VCaP (cell line): ENCODE measurements around the gene STXBP5.

Experiments
- H3K27ac ChIP-seq: fragments of 450-650 bp; 2 replicates; pipeline ENCODE4 v1.5.1; 2017
- TF ChIP-seq, protein P1 (sequence below): fragments of 450-650 bp; conservative IDR thresholded peaks from 2 replicates; pipeline ENCODE4 v1.5.1; 2017; ENCODE audit warnings: mild to moderate bottlenecking, moderate library complexity

STXBP5 gene

DNA sequence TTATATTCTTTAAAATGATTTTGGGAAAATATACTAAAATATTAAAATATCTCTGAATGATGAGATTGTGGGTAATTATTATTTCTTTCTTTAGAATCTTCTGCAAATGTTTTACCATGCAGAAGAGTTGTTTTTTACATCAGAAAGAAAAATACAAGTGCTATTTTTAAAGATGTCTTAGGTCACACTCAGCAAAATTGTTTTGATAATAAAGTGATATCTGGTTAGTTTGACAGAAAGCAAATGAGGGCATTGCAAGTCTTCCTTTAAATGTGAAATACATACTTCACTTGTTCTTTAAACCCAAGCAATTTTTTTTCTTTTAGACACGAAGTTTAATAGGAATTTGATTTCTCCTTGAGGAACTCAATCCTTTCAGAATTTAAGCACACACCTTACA is 43.6 kb upstream of the STXBP5 start:
- TF ChIP-seq, protein P1, sequence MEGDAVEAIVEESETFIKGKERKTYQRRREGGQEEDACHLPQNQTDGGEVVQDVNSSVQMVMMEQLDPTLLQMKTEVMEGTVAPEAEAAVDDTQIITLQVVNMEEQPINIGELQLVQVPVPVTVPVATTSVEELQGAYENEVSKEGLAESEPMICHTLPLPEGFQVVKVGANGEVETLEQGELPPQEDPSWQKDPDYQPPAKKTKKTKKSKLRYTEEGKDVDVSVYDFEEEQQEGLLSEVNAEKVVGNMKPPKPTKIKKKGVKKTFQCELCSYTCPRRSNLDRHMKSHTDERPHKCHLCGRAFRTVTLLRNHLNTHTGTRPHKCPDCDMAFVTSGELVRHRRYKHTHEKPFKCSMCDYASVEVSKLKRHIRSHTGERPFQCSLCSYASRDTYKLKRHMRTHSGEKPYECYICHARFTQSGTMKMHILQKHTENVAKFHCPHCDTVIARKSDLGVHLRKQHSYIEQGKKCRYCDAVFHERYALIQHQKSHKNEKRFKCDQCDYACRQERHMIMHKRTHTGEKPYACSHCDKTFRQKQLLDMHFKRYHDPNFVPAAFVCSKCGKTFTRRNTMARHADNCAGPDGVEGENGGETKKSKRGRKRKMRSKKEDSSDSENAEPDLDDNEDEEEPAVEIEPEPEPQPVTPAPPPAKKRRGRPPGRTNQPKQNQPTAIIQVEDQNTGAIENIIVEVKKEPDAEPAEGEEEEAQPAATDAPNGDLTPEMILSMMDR = no peak
- H3K27ac ChIP-seq = no peak overlapping the region

DNA sequence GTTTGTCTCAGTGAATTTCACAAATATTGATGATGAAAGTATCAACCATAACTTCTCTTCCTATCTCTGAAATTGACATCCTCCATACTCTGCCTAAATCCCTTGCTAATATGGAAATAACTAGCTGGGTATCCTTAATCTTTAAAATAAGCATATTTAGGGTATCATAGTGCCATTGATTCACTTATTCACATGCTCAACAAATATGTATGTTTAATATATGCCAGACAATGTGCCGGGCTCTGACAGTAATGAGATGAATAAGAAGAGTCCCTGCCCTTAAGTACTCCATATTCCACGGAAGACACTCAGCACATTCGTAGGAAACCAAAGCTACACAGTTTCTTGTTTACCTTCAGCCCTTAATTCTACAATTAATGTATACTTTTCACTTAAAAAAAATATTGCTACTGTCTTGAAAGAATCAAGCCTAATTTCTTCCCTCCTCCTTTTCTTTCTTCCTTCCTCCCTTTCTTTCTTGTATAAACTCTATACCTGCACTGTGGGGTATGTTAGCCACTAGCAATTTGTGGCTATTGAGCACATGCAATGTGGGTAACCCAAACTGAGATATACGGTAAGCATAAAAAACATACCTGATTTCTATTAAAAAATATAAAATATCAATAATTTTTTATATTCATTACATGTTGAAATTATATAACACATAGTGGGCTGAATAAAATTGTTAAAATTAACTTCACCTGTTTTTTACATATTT is 42.8 kb upstream of the STXBP5 start:
- no peak overlapping the region for H3K27ac ChIP-seq
- TF ChIP-seq, protein P1 = no peak

DNA sequence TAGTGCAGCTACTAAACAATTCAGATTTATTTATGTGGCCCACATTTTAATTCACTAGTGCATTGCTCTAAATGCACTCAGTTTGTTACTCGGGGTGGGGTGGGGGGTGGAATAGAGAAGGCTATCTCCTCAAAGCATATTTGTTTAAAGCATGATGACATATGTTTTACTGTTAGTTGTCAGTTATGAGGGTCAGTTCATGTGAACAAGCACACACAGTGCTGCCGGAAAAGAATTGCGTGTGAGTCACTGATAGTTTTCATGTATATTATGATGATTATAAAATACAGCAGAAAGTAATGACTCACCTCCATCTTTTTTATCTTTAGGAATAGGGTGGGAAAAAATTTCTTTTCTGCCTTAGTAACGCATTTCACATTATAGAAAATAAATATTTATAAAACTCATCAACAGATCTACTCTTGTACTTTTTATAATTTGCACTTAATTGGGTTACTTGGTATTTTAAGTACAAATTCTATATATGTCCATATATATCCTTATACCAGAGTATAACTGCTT is 42.2 kb upstream of the STXBP5 start:
- H3K27ac ChIP-seq = no peak overlapping the region

DNA sequence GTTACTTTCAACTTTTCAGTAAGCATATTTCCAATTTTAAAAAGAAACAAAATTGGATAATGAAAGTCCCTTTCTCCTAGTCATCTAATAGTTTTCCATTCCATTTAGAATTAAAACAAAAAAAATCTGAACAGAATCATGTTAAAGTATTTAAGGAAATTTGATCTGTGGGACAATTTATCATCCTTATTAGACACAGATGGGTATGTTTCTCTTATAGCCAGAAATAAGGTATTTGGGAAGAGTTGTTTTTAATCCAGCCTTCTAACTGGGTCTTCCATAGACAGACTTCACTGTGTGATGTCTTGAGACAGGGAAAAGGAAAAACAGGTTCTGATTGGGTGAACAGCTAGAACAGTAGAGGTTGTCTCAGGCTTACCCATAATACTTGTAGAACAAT is 39.5 kb upstream of the STXBP5 start:
- TF ChIP-seq, protein P1 = no peak
- no peak overlapping the region for H3K27ac ChIP-seq

More for the DNA sequence above, 42.2 kb upstream of the STXBP5 start:
- TF ChIP-seq, protein P1 = no peak

DNA sequence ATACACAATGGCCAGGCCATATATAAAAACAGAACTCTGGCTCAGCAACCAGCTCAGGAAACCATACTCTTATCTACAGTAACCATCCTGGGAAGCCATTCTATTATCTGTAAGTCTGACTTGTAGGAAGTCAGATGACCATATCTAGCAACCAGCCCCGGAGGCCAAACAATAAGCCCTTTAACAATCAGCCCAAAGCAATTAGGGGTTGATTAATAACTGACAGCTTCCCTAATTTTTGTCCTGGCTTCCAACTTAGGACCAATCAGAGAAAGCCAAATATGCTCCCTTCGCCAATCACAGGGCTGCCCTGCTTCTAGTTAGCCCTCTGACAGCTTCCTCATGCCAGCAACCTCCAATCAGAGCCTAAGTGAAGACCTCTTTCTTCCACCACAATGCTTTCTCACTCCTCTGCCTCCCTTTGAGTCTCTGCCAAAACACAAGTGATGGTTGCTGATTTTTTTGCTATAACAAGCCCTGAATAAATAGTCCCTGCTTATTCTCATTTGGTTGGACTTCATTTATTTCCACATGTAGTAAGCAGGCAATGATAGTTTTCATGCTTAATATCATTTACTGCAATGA is 37.8 kb upstream of the STXBP5 start:
- no peak overlapping the region for H3K27ac ChIP-seq
- TF ChIP-seq, protein P1 = no peak

DNA sequence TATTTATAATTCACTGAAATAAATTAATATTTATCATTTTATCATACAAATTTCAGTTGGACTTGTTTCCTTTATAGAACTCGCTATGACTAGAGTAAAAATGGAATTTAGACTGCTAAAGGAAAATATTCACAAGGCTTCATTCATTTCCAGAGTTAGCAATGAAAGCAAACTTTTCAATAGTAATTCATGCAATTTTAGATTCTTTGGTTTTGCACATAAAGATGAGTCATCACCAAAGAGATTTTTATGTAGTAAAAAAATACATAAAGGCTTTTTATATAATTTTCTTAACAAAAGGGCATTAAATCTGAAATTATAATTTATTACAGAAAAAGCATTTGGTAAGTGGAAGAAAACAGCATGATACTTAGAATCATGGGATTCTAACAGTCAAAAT is 37.2 kb upstream of the STXBP5 start:
- no peak overlapping the region for H3K27ac ChIP-seq
- TF ChIP-seq, protein P1 = no peak

DNA sequence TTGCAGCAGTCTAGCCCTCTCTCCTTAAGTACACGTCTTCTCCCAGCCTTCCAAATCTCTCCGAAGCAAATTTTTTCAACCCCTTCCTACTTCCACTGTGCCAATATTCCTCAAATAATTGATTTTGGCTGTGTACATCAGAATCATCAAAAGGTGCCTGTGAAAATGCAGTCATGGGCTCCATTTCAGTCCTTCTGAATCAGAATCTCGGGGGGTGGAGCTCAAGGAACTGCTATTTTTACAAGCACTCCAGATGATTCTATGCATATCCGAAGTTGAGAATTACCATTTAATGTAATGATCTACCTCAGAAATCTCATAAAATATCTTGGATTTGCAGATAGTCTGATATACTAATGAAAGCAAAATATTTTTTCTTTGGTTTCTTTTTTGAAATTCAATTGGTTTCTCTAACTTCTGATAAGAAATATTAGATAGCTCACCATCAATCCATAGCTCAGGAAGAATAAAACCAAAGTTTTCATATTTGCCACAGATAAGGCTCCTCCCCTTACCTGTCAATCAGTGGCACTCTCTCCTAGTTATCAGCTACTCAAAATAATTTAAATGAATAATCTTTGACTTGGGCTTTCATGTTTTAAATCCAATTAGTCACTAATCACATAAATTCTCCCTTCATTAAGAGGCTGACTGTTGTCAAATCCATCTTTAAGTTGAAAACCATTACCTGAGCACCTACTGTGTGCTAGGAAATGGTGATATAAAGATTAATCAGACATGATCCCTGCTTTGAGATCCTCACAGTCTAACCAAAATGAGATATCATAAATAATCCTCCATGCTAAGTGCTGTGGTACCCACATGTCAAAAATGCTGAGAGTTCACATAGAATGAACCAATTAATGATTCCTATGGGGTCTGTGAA is 36.4 kb upstream of the STXBP5 start:
- H3K27ac ChIP-seq = no peak overlapping the region
- TF ChIP-seq, protein P1 = no peak
